Measurements from ENCODE around the gene DTWD2. TPM values are rescaled to one million over a fixed set of nuclear protein-coding genes. Genes with fewer than 3 reads are reported as not detected.
"Not testable (repeated sequence)": the region's sequence is repeated elsewhere in the genome, so short reads cannot be mapped to it uniquely, and the experiment has no call there.

Gene DTWD2
- total RNA-seq, 1 experiment from 2014 or later: 12.3 TPM

GRCh38 chr5:118918232-118918631 lies 70.1 kb downstream of the DTWD2 start:
- CTCF ChIA-PET: no interaction called here
- intact Hi-C loops (cut with micrococcal nuclease; ENCODE audit: unreplicated experiment): no loop called here
- Mint-ChIP-seq H3K4me3 (ENCODE audit: low read depth, unreplicated experiment) (no peak overlapping the region), H3K4me1 (ENCODE audit: low read depth, unreplicated experiment) (no peaks in the 10 kb centered on the region), H3K9me3 (ENCODE audit: low read depth, unreplicated experiment) (no peaks in the 10 kb centered on the region), H3K27ac (ENCODE audit: unreplicated experiment) (no peak overlapping the region), H3K27me3 (ENCODE audit: unreplicated experiment) (no peaks in the 10 kb centered on the region), H3K36me3 (ENCODE audit: insufficient read depth, unreplicated experiment) (no peaks in the 10 kb centered on the region)
- DNase-seq: no peak
- BruUV-seq (replicated peaks): no TSS peak
- TF ChIP-seq CTCF (IDR thresholded peaks at IDR 0.05; ENCODE audit: unreplicated experiment): no peak

- DNase-seq; H3K27me3 Mint-ChIP-seq (ENCODE audit: unreplicated experiment); H3K4me3 Mint-ChIP-seq (ENCODE audit: low read depth, unreplicated experiment); H3K27ac Mint-ChIP-seq (ENCODE audit: unreplicated experiment); H3K36me3 Mint-ChIP-seq (ENCODE audit: insufficient read depth, unreplicated experiment); H3K9me3 Mint-ChIP-seq (ENCODE audit: low read depth, unreplicated experiment); intact Hi-C loops (cut with micrococcal nuclease; ENCODE audit: unreplicated experiment); CTCF ChIA-PET; BruUV-seq (replicated peaks); H3K4me1 Mint-ChIP-seq (ENCODE audit: low read depth, unreplicated experiment): not testable (repeated sequence)
Observed at GRCh38 chr5:118907536-118907935, 80.8 kb downstream of the DTWD2 start.

GRCh38 chr5:118906947-118907346 lies 81.4 kb downstream of the DTWD2 start:
- no TSS peak for BruUV-seq (replicated peaks)
- Mint-ChIP-seq H3K4me3 (ENCODE audit: low read depth, unreplicated experiment) (no peak overlapping the region), H3K36me3 (ENCODE audit: insufficient read depth, unreplicated experiment) (no peaks in the 10 kb centered on the region), H3K9me3 (ENCODE audit: low read depth, unreplicated experiment) (no peaks in the 10 kb centered on the region), H3K4me1 (ENCODE audit: low read depth, unreplicated experiment) (no peaks in the 10 kb centered on the region), H3K27me3 (ENCODE audit: unreplicated experiment) (no peaks in the 10 kb centered on the region), H3K27ac (ENCODE audit: unreplicated experiment) (no peak overlapping the region)
- intact Hi-C loops (cut with micrococcal nuclease; ENCODE audit: unreplicated experiment): no loop called here
- no peak for TF ChIP-seq CTCF (IDR thresholded peaks at IDR 0.05; ENCODE audit: unreplicated experiment)
- no peak for DNase-seq
- CTCF ChIA-PET: no interaction called here

GRCh38 chr5:118905196-118905595 lies 83.2 kb downstream of the DTWD2 start:
- no peak for DNase-seq
- TF ChIP-seq CTCF (IDR thresholded peaks at IDR 0.05; ENCODE audit: unreplicated experiment): no peak
- intact Hi-C loops (cut with micrococcal nuclease; ENCODE audit: unreplicated experiment): no loop called here
- H3K4me1 Mint-ChIP-seq (ENCODE audit: low read depth, unreplicated experiment): no peaks in the 10 kb centered on the region
- H3K4me3 Mint-ChIP-seq (ENCODE audit: low read depth, unreplicated experiment): no peak overlapping the region
- no TSS peak for BruUV-seq (replicated peaks)
- no peaks in the 10 kb centered on the region for H3K27me3 Mint-ChIP-seq (ENCODE audit: unreplicated experiment)
- no peak overlapping the region for H3K27ac Mint-ChIP-seq (ENCODE audit: unreplicated experiment)
- CTCF ChIA-PET: interaction anchor here (0.6 kb wide), 1 partner anchor 124 kb away, joined by 4 read pairs; no protein-coding TSS in a partner anchor
- no peaks in the 10 kb centered on the region for H3K36me3 Mint-ChIP-seq (ENCODE audit: insufficient read depth, unreplicated experiment)
- H3K9me3 Mint-ChIP-seq (ENCODE audit: low read depth, unreplicated experiment): no peaks in the 10 kb centered on the region

GRCh38 chr5:118902656-118903438 lies 85.5 kb downstream of the DTWD2 start:
- CTCF ChIA-PET: no interaction called here
- TF ChIP-seq CTCF (IDR thresholded peaks at IDR 0.05; ENCODE audit: unreplicated experiment): no peak
- intact Hi-C loops (cut with micrococcal nuclease; ENCODE audit: unreplicated experiment): no loop called here
- no peaks in the 10 kb centered on the region for H3K9me3 Mint-ChIP-seq (ENCODE audit: low read depth, unreplicated experiment)
- H3K27ac Mint-ChIP-seq (ENCODE audit: unreplicated experiment): no peak overlapping the region
- H3K27me3 Mint-ChIP-seq (ENCODE audit: unreplicated experiment): no peaks in the 10 kb centered on the region
- no peaks in the 10 kb centered on the region for H3K4me1 Mint-ChIP-seq (ENCODE audit: low read depth, unreplicated experiment)
- no peak for DNase-seq
- H3K4me3 Mint-ChIP-seq (ENCODE audit: low read depth, unreplicated experiment): no peak overlapping the region
- no peaks in the 10 kb centered on the region for H3K36me3 Mint-ChIP-seq (ENCODE audit: insufficient read depth, unreplicated experiment)
- no TSS peak for BruUV-seq (replicated peaks)
